ENCODE data around the gene CTNNA1. TPM values are rescaled to one million over a fixed set of nuclear protein-coding genes. Genes with fewer than 3 reads are reported as not detected.

Gene CTNNA1
- total and polyA plus RNA-seq, 2 donors (not counting 3 experiments of a cell fraction or from before 2014, with no cell fraction given): 156 to 394 TPM

DNA sequence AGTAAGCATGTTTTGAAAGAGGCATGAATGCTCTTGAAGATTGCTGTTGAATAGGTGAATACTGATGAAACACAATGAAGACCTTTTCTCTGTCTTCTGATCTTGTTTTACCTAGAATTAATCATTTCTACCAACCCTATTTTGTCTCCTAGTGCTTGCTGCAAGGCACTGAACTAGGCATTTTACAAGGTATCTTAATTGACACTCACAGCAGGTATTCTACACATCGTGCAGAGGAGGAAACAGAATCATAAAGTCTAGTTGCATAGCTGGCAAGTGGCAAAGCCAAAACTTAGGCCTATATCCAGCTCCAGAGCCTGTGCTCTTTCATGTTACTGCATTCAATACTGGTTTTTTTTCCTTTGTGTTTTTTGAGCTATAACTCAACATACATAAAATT is 50.7 kb downstream of the CTNNA1 start:
- Histone ChIP-seq H3K9ac (replicated peaks; ENCODE audit: extremely low read depth, insufficient read depth, low read length) (no peak overlapping the region), H3K4me1 (ENCODE audit: control insufficient read depth, extremely low read depth, insufficient read depth, low read length) (no peaks in the 10 kb centered on the region), H3K36me3 (ENCODE audit: control insufficient read depth in 2 of 2, extremely low read depth in 1 of 2, insufficient read depth in 2 of 2, low read length in 2 of 2) (no peaks in the 10 kb centered on the region), H3K9me1 (replicated peaks; ENCODE audit: control insufficient read depth, extremely low read depth, insufficient read depth, low read length) (no peaks in the 10 kb centered on the region), H4K20me1 (replicated peaks; ENCODE audit: control insufficient read depth, extremely low read depth, insufficient read depth, low read length) (peaks cover 8% of the 10 kb centered on the region), H3K4me2 (ENCODE audit: insufficient read depth, low read length) (no peak overlapping the region), H3K9me3 (replicated peaks; ENCODE audit: control insufficient read depth, insufficient read depth, low read length) (no peaks in the 10 kb centered on the region), H3K27me3 (ENCODE audit: control insufficient read depth in 2 of 2, insufficient read depth in 2 of 2, low read length in 2 of 2) (no peaks in the 10 kb centered on the region), H2AFZ (ENCODE audit: low read depth, low read length) (no peak overlapping the region), H3K79me2 (ENCODE audit: control insufficient read depth, insufficient read depth, low read length) (peaks cover 91% of the 10 kb centered on the region), H3K4me3 (replicated peaks in 1 of 3; ENCODE audit: insufficient read depth in 1 of 3, low read depth in 1 of 3, low read length in 3 of 3) (no peak overlapping the region), H3K27ac (ENCODE audit: insufficient read depth, low read depth, low read length) (no peak overlapping the region)
- BruUV-seq (replicated peaks): no TSS peak
- CTCF ChIA-PET: interaction anchor here (1.1 to 5.0 kb wide), 2 partner anchors 15 to 225 kb away, joined by 3 to 32 read pairs; no protein-coding TSS in a partner anchor
- no peak for TF ChIP-seq GATA2 (IDR thresholded peaks at IDR 0.05; ENCODE audit: insufficient read depth, insufficient read length, low read depth, low read length)
- TF ChIP-seq, protein P1, sequence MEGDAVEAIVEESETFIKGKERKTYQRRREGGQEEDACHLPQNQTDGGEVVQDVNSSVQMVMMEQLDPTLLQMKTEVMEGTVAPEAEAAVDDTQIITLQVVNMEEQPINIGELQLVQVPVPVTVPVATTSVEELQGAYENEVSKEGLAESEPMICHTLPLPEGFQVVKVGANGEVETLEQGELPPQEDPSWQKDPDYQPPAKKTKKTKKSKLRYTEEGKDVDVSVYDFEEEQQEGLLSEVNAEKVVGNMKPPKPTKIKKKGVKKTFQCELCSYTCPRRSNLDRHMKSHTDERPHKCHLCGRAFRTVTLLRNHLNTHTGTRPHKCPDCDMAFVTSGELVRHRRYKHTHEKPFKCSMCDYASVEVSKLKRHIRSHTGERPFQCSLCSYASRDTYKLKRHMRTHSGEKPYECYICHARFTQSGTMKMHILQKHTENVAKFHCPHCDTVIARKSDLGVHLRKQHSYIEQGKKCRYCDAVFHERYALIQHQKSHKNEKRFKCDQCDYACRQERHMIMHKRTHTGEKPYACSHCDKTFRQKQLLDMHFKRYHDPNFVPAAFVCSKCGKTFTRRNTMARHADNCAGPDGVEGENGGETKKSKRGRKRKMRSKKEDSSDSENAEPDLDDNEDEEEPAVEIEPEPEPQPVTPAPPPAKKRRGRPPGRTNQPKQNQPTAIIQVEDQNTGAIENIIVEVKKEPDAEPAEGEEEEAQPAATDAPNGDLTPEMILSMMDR (IDR thresholded peaks at IDR 0.05; ENCODE audit: extremely low read depth in 1 of 2, insufficient read depth in 1 of 2, low read depth in 1 of 2, low read length in 2 of 2): no peak
- TF ChIP-seq MYC (IDR thresholded peaks at IDR 0.05; ENCODE audit: low read depth, low read length): no peak
- no peak for TF ChIP-seq POLR2A (IDR thresholded peaks at IDR 0.05; ENCODE audit: low read depth, low read length)
- TF ChIP-seq FOS (IDR thresholded peaks at IDR 0.05; ENCODE audit: borderline replicate concordance, insufficient read depth, low read length): no peak
- TF ChIP-seq, protein P2, sequence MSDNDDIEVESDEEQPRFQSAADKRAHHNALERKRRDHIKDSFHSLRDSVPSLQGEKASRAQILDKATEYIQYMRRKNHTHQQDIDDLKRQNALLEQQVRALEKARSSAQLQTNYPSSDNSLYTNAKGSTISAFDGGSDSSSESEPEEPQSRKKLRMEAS (IDR thresholded peaks at IDR 0.05; ENCODE audit: insufficient read depth, insufficient read length): no peak
- TF ChIP-seq JUN (IDR thresholded peaks at IDR 0.05; ENCODE audit: borderline replicate concordance, insufficient read depth, insufficient read length, low read depth): no peak
- no peak for TF ChIP-seq EZH2 (IDR thresholded peaks at IDR 0.05; ENCODE audit: borderline replicate concordance, low read depth, low read length, severe bottlenecking)
- no peak for TF ChIP-seq POLR2AphosphoS5 (IDR thresholded peaks at IDR 0.05; ENCODE audit: insufficient read depth, low read depth, low read length)
- POLR2A ChIA-PET: no interaction called here
- dilution Hi-C loops (cut with MboI; ENCODE audit: extremely low pct_ligation_motif_present, low sequenced_read_pairs) (no loop called here), intact Hi-C loops (cut with micrococcal nuclease) (no loop called here)
- FAIRE-seq (no peak), DNase-seq (ENCODE audit: low read depth, low spot score) (no peak)

All from endothelial cell of umbilical vein (primary cell).